HG03558 (cell line): ENCODE measurements around the gene TCF20.

Experiments
- ATAC-seq: cut with Tn5 transposase; IDR thresholded peaks from one replicate; pipeline ENCODE4 v1.9.1; 2021; ENCODE audit warnings: moderate number of reproducible peaks; ENCODE audit not compliant: unreplicated experiment; ENCODE audit errors: extremely low read depth

TCF20 gene

GRCh38 chr22:42268852-42269410, 1.5 kb downstream of the TCF20 start:
- no peak for ATAC-seq

DNA sequence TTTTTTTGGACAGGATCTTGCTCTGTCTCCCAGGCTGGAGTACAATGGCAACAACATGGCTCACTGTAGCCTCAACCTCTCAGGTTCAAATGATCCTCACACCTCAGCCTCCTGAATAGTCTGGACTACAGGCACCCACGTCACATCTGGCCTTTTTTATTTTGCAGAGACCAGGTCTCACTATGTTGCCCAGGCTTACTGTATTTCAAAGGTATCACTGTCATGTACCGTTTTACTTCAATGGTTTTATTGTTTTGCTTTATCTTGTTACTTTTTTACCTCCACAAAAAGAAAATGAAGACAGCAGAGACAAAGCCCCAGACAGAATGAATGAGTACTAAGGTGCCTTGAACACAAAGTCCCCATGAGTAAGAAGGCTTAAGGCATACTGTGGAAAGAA, 5.1 kb downstream of the TCF20 start:
- ATAC-seq = no peak

- no peak for ATAC-seq
These were observed 6.5 kb downstream of the TCF20 start for GRCh38 chr22:42263944-42264343.

- no peak for ATAC-seq
These were observed 7.5 kb downstream of the TCF20 start for GRCh38 chr22:42262964-42263363.

GRCh38 chr22:42261296-42261695, 9.2 kb downstream of the TCF20 start:
- ATAC-seq = no peak

DNA sequence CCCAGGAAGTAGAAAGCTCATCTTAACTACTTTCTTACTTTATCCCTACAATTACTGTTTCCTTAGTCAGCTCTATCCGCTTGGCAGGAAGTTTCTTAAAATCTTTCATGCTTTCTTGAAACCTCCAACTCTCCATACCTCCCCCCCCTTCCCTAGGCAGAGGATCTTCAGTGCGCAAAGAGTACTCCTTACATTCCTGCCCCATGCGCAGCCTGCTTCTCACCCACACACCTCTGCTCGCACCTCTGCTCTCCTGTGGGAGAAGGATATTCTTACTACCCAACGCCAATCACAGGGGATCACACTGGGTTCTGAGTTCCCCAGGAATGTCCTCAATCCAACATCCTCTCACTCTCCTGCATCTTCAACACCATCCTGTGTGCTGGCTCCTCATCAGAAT, 12.3 kb downstream of the TCF20 start:
- no peak for ATAC-seq

- no peak for ATAC-seq
These were observed 13.1 kb downstream of the TCF20 start for GRCh38 chr22:42257386-42257785.

- no peak for ATAC-seq
These were observed 13.5 kb downstream of the TCF20 start for GRCh38 chr22:42256930-42257329.

GRCh38 chr22:42256220-42256619, 14.2 kb downstream of the TCF20 start:
- ATAC-seq = no peak

DNA sequence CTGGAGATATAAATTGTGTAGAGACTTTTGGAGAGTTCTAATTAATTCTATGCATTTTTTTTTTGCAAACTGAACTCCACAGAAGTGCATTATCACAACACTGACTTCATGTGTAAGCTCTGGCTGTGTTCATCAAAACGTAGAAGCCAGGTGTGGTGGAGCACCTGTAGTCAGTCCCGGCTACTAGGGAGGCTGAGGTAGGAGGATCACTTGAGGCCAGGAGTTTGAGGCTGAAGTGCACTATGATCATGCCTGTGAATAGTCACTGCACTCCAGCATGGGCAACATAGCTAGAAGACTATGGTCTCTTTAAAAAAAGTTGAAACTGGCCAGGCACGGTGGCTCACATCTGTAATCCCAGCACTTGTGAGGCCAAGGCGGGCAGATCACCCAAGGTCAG, 20.6 kb downstream of the TCF20 start:
- ATAC-seq = no peak

GRCh38 chr22:42248995-42249394, 21.5 kb downstream of the TCF20 start:
- ATAC-seq = no peak

- ATAC-seq = no peak
These were observed 22.9 kb downstream of the TCF20 start for GRCh38 chr22:42247596-42247995.

DNA sequence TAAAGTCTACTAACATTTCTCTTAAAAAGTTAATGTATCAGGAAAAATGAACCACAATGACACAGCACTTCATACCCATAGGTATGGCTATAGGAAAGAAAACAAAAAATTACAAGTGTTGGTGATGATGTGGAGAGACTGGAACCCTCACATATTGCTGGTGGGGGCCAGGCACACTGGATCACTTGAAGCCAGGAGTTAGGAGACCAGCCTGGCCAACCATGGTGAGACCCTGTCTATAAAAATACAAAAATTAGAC, 26.7 kb downstream of the TCF20 start:
- no peak for ATAC-seq

DNA sequence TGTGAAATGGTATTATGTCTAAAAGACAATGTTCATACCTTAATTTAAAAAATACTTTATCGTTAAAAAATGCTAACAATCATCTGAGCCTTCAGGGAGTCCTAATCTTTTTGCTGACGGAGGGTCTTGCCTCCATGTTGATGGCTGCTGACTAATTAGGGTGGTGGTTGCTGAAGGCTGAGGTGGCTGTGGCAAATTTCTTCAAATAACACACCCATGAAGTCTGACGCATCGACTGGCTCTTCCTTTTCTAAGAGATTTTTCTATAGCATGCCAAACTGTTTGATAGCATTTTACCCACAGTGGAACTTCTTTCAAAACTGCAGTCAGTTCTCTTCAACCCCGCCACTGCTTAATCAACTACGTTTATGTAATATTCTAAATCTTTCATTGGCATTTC, 33.6 kb downstream of the TCF20 start:
- ATAC-seq = no peak

DNA sequence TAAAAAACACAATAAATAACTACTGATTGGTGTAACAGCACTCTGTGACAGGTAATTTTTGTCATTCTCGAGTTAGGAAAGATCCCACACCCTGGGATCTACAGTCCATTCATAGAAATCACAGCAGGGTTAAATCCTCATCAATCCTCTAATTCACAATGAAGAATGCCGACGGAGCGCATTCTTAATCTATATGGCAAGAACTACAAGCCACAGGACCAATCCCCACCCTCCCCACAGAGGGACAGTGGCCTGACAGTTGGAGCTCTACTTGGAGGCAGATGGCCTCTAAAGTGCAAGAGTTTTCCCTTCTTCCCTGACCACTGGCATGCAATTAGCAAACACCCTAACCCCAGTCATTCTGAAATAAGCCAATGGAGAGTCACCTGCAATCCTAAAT, 34.2 kb downstream of the TCF20 start:
- ATAC-seq = no peak

GRCh38 chr22:42233879-42234278, 36.6 kb downstream of the TCF20 start:
- ATAC-seq = no peak

DNA sequence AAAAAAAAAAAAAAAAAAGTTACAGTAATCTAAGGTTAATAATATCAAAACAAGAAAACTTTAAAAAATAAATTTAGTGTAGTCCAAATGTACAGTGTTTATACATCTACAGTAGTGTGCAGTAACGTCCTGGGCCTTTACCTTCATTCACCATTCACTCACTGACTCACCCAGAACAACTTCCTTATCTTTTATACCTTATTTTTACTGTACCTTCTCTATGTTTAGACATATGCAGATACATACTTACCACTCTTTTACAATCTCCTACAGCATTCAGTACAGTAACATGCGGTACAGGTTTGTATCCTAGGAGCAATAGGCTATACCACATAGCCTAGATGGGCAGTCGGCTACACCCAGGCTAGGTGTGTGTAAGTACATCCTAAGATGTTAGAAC, 38.5 kb downstream of the TCF20 start:
- ATAC-seq = no peak

- no peak for ATAC-seq
These were observed 40.9 kb downstream of the TCF20 start for GRCh38 chr22:42229455-42230149.

DNA sequence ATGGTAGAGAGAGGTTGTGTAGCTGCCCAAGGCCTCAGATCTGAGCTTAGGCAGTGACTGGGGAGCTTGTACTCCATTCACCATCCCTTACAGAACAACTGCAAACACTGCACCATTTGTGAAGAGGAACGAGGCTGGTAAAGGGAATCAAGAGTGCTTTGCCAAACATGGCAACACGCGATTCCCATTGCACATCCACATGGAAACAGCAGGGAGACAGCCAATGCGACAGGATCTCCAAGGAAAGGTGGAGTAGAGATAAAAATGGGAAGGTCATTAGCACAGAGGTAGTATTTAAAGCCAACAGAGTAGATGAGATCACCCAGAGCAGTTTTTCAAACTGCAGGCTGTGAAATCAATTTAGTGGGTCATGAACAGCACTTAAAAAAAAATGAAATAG, 42.0 kb downstream of the TCF20 start:
- ATAC-seq = no peak

DNA sequence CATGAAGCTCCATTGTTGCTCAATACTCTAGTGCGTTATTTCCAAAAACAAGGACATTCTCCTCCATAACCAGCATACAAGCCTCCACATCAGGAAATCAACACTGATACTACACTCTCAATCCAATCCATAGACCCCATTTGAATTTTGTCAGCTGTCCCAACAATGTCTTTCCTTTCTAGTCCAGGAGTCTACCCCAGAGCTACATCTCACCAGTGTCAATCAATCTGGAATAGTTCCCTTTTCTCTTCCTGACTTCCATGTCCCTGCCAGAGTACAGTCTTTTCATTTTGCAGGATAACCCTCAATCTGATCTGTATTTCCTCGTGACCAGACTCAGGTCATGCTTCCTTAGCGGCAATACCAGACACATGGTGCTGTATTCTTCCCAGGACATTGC, 43.0 kb downstream of the TCF20 start:
- ATAC-seq = no peak

GRCh38 chr22:42225841-42226240, 44.6 kb downstream of the TCF20 start:
- no peak for ATAC-seq

- no peak for ATAC-seq
These were observed 48.3 kb downstream of the TCF20 start for GRCh38 chr22:42222140-42222539.
